Spinal cord (tissue), 10 donors: ENCODE measurements around the gene LGALS8. TPM values are rescaled to one million over a fixed set of nuclear protein-coding genes. Genes with fewer than 3 reads are reported as not detected.
A peak's percentile ranks its signal among the peaks of the same experiment; 100 is the strongest.

Experiments used
- DNase-seq, 6 donors: peaks; one replicate each; pipeline versions ENCODE4 v3.0.0 to v3.0.0-alpha.2; 2013 to 2015; ENCODE audit warnings: low spot score in 6 of 6, low read depth in 4 of 6
- H3K27ac ChIP-seq: one replicate; pipeline ENCODE4 v1.5.1; 2013; ENCODE audit warnings: low read depth, low read length, control low read depth
- H3K27me3 ChIP-seq: one replicate; pipeline ENCODE4 v1.6.1; 2013; ENCODE audit warnings: low read length; ENCODE audit not compliant: control insufficient read depth, insufficient read depth
- H3K36me3 ChIP-seq: one replicate; pipeline ENCODE4 v1.6.1; 2013; ENCODE audit warnings: low read length; ENCODE audit not compliant: control insufficient read depth, insufficient read depth
- H3K4me1 ChIP-seq: one replicate; pipeline ENCODE4 v1.6.1; 2013; ENCODE audit warnings: low read length; ENCODE audit not compliant: control insufficient read depth, insufficient read depth
- H3K4me3 ChIP-seq: one replicate; pipeline ENCODE4 v1.5.1; 2013; ENCODE audit warnings: low read depth, low read length, control low read depth
- H3K9me3 ChIP-seq: one replicate; pipeline ENCODE4 v1.6.1; 2013; ENCODE audit warnings: low read length; ENCODE audit not compliant: control insufficient read depth, insufficient read depth
- WGBS: methylation state at CpG from one replicate; pipeline ENCODE4 v1.1.5; 2013; ENCODE audit warnings: missing lambda C conversion rate; ENCODE audit not compliant: insufficient coverage; 5-methylcytosine and 5-hydroxymethylcytosine counted together
- polyA plus RNA-seq, 2 donors: library from polyadenylated mRNA; unstranded; fragments of 120-200 nt; gene quantifications; one replicate each; pipeline ENCODE4 v1.2.1, GENCODE V29; 2013; ENCODE audit not compliant: insufficient read length in 2 of 2
- total RNA-seq, 2 donors: library from RNA; depleted of rRNA in 1 of 2; stranded (reverse); fragments of 120-200 nt in 1 of 2; fragments of >200 nt in 1 of 2; gene quantifications; one replicate each; pipeline versions ENCODE4 v1.2.3 to v1.2.4, GENCODE V29; 2013 to 2014
- donor health status: healthy.

The LGALS8 gene
- total and polyA plus RNA-seq, 4 donors: 54.6 to 99.0 (median 60.6) TPM

DNA sequence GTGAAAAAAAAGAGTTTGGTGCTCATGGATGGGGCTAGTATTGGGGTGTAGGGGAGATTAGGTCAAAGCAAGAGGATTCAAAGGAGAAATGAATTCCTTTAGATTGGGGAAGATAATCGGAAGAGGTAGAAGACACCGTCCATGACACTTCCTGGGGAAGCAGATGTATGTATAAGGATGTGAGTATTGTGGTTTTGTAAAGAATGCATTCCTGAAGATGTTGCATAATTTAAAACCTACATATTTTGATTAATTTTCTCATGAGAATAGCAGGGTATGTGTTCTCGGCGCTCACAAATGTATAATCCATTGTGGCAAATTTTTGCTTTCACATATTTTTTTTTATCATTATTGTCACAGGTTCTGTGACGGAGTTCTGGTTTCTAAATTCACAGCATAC, 5.5 kb upstream of the LGALS8 start:
- no peak for DNase-seq
- no CpG with 5 or more reads among the region's 5 CpGs for WGBS
- H3K27ac ChIP-seq: no peak overlapping the region
- H3K4me1 ChIP-seq: peaks cover 4% of the 10 kb centered on the region
- H3K36me3 ChIP-seq: no peaks in the 10 kb centered on the region
- no peaks in the 10 kb centered on the region for H3K9me3 ChIP-seq
- no peak overlapping the region for H3K4me3 ChIP-seq
- H3K27me3 ChIP-seq: no peaks in the 10 kb centered on the region

DNA sequence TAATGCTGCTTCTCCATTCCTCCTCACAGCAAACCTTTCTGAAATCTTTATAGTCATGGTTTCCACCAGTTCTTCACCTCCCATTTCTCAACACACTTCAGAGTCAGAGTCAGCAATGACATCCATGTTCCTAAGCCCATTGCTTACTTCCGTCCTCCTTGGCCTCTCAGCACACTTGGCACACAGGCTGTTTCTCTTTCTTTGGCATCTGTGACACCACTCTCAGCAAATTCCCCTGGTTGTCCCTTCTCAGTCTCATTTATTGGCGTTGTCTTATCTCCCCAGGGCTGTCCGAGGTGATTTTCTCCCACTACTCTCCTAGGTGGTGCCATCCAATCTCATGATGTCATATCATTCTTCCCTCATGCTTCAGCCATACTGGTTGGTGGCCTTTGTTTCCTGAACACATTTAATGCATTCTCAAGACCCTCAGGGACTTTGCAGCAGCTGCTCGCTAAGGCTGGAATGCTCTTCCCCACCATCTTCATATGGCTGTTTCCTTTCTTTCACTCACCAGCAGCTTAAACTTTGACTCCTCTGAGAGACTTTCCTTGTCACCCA, 3.3 kb upstream of the LGALS8 start:
- Histone ChIP-seq H3K4me1 (peaks cover 7% of the 10 kb centered on the region), H3K9me3 (no peaks in the 10 kb centered on the region), H3K4me3 (no peak overlapping the region), H3K27ac (no peak overlapping the region), H3K36me3 (no peaks in the 10 kb centered on the region), H3K27me3 (no peaks in the 10 kb centered on the region)
- no peak for DNase-seq
- 90% methylated on average over 4 of the region's 4 CpGs for WGBS

DNA sequence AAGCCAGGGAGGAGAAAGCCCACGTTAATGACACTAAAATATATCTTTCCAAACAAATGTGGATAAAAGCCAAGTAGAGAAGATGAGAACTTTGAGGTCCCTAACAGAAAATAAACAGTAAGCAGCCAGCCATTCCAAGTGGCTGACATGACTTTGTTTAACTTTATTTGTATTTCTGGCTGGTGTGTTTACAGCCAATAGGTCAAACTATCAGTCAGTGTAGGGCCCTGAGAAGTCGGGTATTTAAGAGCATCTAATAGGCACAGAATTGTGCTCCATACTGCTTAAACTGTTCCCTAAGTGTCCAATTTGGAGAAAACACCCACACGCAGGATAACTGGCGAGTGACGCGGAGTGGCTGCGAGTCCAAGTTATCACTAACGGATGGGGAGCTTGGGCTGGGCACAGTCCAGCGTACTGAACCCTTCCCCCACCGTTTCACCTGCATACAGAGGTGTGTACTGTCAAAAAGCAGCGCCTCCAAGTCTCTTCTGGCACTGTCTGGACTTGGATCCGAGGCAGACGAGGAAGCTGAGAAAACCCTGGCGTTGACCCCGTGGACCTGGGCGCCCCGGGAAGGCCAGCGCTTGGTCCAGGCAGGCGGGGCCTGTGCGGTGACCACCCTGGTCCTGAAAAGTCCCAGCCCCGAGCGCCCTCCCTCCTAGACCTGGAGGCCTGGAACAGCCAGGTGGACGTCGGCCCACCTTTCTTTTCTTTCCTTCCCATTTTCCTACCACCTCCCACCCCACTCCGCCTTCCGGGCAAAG, 662 bp upstream of the LGALS8 start:
- DNase-seq: peak in 1 of 6 donors; percentile 41
- H3K4me1 ChIP-seq: peaks cover 7% of the 10 kb centered on the region
- H3K9me3 ChIP-seq: no peaks in the 10 kb centered on the region
- WGBS: 34% methylated on average over 24 of the region's 26 CpGs
- H3K27me3 ChIP-seq: no peaks in the 10 kb centered on the region
- H3K4me3 ChIP-seq: peak overlapping the region; percentile 97
- H3K36me3 ChIP-seq: no peaks in the 10 kb centered on the region
- peak overlapping the region; percentile 88 for H3K27ac ChIP-seq

DNA sequence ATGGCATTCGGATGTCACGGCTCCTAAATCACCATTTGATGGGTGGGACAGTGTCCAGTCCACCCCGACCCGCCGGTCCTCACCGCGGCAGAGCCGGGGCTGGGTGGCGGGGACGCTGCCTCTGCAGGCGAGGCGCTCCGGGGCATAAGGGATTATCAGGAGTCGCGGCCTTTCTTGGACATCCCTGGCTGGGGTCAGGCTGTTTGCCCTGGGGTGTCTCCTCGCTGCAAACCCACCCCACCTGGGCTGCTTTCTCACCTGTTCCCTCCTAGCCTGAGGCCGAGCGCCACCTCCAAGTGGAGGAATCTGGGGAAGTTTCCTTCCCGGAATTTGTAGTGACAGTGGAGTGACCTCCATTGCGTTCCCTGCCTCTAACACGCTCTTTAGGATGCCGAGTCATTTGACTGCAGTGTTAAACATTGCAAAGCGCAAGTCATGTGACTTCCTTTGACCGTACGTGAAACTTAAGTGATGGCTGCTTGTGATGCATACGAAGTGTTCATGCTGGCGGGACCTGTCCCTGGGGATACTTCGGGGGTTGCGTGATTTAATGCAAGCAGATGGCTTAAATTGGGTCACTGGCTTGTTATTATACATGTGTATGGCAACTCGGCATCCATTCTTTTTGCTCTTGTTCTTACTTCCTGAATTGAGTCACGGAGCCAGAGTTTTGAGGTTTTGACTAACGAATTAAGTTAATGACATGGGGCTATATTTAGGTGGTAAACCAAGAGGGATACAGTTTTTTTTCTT, 536 bp downstream of the LGALS8 start:
- Histone ChIP-seq H3K27ac (peak overlapping the region; percentile 88), H3K36me3 (peaks cover 5% of the 10 kb centered on the region), H3K4me3 (peak overlapping the region; percentile 97), H3K9me3 (no peaks in the 10 kb centered on the region), H3K27me3 (no peaks in the 10 kb centered on the region), H3K4me1 (peaks cover 7% of the 10 kb centered on the region)
- peak in 5 of 6 donors; percentile 31 to 91 (median 74) for DNase-seq
- WGBS: 0% methylated on average over 29 of the region's 32 CpGs

DNA sequence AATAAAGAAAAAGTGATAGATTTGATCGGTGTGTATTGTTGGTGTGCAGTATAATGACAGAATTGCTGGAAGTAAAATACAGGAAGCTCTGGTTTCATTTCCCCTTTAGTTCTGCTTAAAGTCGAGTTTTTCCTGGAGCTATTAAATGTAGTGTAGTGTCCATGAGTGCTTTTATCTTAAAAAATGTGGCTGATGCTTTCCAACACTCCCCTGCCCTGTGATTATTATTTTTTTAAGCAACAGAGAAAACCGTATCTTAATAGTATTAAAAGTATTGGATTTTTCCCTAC, 1.1 kb downstream of the LGALS8 start:
- Histone ChIP-seq H3K36me3 (peaks cover 5% of the 10 kb centered on the region), H3K27ac (no peak overlapping the region), H3K9me3 (no peaks in the 10 kb centered on the region), H3K27me3 (no peaks in the 10 kb centered on the region), H3K4me1 (peaks cover 7% of the 10 kb centered on the region), H3K4me3 (peak overlapping the region; percentile 97)
- no peak for DNase-seq
- WGBS: 33% methylated on average over 1 of the region's 3 CpGs

GRCh38 chr1:236526079-236526478, 2.3 kb downstream of the LGALS8 start:
- Histone ChIP-seq H3K27me3 (no peaks in the 10 kb centered on the region), H3K9me3 (no peaks in the 10 kb centered on the region), H3K4me1 (peaks cover 7% of the 10 kb centered on the region), H3K36me3 (peaks cover 5% of the 10 kb centered on the region), H3K27ac (no peak overlapping the region), H3K4me3 (no peak overlapping the region)
- no peak for DNase-seq
- WGBS: 75% methylated on average over 2 of the region's 3 CpGs

DNA sequence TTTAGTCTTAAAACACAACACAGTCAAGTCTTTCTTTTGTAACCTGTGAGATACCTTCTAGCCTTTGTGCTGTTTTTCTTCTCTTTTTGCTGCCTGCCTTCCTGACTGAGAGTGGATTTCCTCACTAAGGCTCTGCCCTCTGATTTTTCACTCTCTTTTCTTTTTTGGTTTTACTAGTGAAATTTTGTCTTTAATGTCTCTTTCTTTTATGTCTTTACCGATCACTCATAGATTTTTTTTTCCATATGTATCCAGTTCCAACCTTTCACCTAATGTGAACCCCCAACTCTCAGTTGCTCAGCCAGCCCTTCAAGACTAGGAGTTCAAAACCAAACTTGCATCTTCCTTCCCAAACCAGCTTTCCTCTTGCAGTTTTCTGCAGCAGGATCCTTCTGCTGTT, 6.5 kb downstream of the LGALS8 start:
- H3K9me3 ChIP-seq: no peaks in the 10 kb centered on the region
- 100% methylated on average over 1 of the region's 1 CpG for WGBS
- DNase-seq: no peak
- H3K36me3 ChIP-seq: peaks cover 13% of the 10 kb centered on the region
- H3K4me1 ChIP-seq: no peaks in the 10 kb centered on the region
- H3K27ac ChIP-seq: no peak overlapping the region
- no peak overlapping the region for H3K4me3 ChIP-seq
- H3K27me3 ChIP-seq: no peaks in the 10 kb centered on the region

DNA sequence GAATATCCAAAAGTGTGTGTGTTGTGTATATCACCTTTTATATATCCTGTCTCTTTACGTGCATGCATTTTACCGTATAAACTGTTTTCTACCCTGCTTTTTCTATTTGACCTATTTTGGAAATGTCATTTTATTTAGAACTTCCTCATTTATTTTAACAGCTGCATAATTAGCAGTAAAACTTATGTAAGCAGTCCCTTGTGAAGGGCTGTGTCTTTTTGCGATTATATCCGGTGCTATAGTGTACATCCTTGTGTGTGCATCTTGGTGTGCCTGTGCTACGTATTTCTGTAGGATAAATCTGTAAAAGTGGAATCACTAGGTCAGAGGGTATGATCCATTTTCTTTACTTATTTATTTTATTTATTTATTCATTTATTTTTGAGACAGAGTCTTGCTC, 7.2 kb downstream of the LGALS8 start:
- H3K27ac ChIP-seq: no peak overlapping the region
- peaks cover 13% of the 10 kb centered on the region for H3K36me3 ChIP-seq
- H3K9me3 ChIP-seq: no peaks in the 10 kb centered on the region
- H3K27me3 ChIP-seq: no peaks in the 10 kb centered on the region
- H3K4me1 ChIP-seq: peaks cover 4% of the 10 kb centered on the region
- DNase-seq: no peak
- no CpG with 5 or more reads among the region's 5 CpGs for WGBS
- H3K4me3 ChIP-seq: no peak overlapping the region

DNA sequence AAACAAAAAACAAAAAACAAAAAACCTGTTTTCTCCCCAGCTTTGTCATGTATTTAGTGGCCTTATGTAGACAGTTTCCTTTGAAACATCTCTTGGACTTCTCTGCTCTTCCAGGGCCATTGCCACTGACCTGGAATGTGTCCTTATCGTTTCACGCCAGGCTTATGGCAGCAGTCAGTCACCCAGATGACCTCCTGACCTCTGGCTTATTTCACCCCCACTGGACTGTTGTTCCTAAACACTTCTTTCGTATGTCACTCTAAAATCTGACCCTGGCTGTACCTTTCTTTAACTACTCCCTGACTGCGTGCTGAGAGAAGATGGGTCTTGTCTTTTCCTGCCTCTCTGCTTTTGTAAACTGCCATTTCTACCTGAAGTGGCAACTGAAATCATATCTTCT, 9.1 kb downstream of the LGALS8 start:
- 70% methylated on average over 4 of the region's 4 CpGs for WGBS
- no peak for DNase-seq
- H3K27ac ChIP-seq: no peak overlapping the region
- H3K4me1 ChIP-seq: peaks cover 4% of the 10 kb centered on the region
- H3K36me3 ChIP-seq: peaks cover 15% of the 10 kb centered on the region
- H3K9me3 ChIP-seq: no peaks in the 10 kb centered on the region
- H3K27me3 ChIP-seq: no peaks in the 10 kb centered on the region
- no peak overlapping the region for H3K4me3 ChIP-seq
